ENCODE results near the gene KPNB1.

KPNB1 gene

GRCh38 chr17:47696717-47697642 lies 47.3 kb downstream of the KPNB1 start:
- no peak for DNase-seq (ENCODE audit: low read depth in 1 of 2, low spot score in 1 of 2)

- DNase-seq (ENCODE audit: low read depth in 1 of 2, low spot score in 1 of 2), result no peak
Measured at GRCh38 chr17:47697906-47698711, 48.4 kb downstream of the KPNB1 start.

GRCh38 chr17:47698749-47699535 lies 49.2 kb downstream of the KPNB1 start:
- DNase-seq (ENCODE audit: low read depth in 1 of 2, low spot score in 1 of 2), result peak; percentile 64 to 86

- no peak for DNase-seq (ENCODE audit: low read depth in 1 of 2, low spot score in 1 of 2)
Measured at GRCh38 chr17:47699536-47699840, 49.8 kb downstream of the KPNB1 start.

- DNase-seq (ENCODE audit: low read depth in 1 of 2, low spot score in 1 of 2), result no peak
Measured at GRCh38 chr17:47700471-47701449, 51.0 kb downstream of the KPNB1 start.

- no peak for DNase-seq (ENCODE audit: low read depth in 1 of 2, low spot score in 1 of 2)
Measured at GRCh38 chr17:47701608-47702007, 51.9 kb downstream of the KPNB1 start.

GRCh38 chr17:47702391-47702995 lies 52.8 kb downstream of the KPNB1 start:
- no peak for DNase-seq (ENCODE audit: low read depth in 1 of 2, low spot score in 1 of 2)

- no peak for DNase-seq (ENCODE audit: low read depth in 1 of 2, low spot score in 1 of 2)
Measured at GRCh38 chr17:47703191-47703591, 53.5 kb downstream of the KPNB1 start.

GRCh38 chr17:47703671-47704070 lies 54.0 kb downstream of the KPNB1 start:
- DNase-seq (ENCODE audit: low read depth in 1 of 2, low spot score in 1 of 2), result no peak

- DNase-seq (ENCODE audit: low read depth in 1 of 2, low spot score in 1 of 2), result no peak
Measured at GRCh38 chr17:47704116-47704515, 54.4 kb downstream of the KPNB1 start.

- DNase-seq (ENCODE audit: low read depth in 1 of 2, low spot score in 1 of 2), result no peak
Measured at GRCh38 chr17:47704736-47705135, 55.0 kb downstream of the KPNB1 start.

- no peak for DNase-seq (ENCODE audit: low read depth in 1 of 2, low spot score in 1 of 2)
Measured at GRCh38 chr17:47705536-47706530, 56.1 kb downstream of the KPNB1 start.

- DNase-seq (ENCODE audit: low read depth in 1 of 2, low spot score in 1 of 2), result no peak
Measured at GRCh38 chr17:47707056-47707804, 57.5 kb downstream of the KPNB1 start.

- DNase-seq (ENCODE audit: low read depth in 1 of 2, low spot score in 1 of 2), result no peak
Measured at GRCh38 chr17:47707884-47708283, 58.2 kb downstream of the KPNB1 start.

- DNase-seq (ENCODE audit: low read depth in 1 of 2, low spot score in 1 of 2), result no peak
Measured at GRCh38 chr17:47708312-47708863, 58.7 kb downstream of the KPNB1 start.

GRCh38 chr17:47708864-47709541 lies 59.3 kb downstream of the KPNB1 start:
- no peak for DNase-seq (ENCODE audit: low read depth in 1 of 2, low spot score in 1 of 2)

- no peak for DNase-seq (ENCODE audit: low read depth in 1 of 2, low spot score in 1 of 2)
Measured at GRCh38 chr17:47709594-47709993, 59.9 kb downstream of the KPNB1 start.
